NOMO-1 treated with dmso at 0.1 percent for 144 hours (cell line): ENCODE data around the gene PDE7B.

Experiments
- DNase-seq: peaks from one replicate; lab custom pipeline; 2025; ENCODE audit not compliant: unreplicated experiment; lab: John Stamatoyannopoulos, UW

Gene PDE7B

GRCh38 chr6:136020691-136021090 lies 169.2 kb downstream of the PDE7B start:
- DNase-seq = no peak

GRCh38 chr6:136022224-136022874 lies 170.8 kb downstream of the PDE7B start:
- DNase-seq = no peak

GRCh38 chr6:136024711-136025110 lies 173.2 kb downstream of the PDE7B start:
- no peak for DNase-seq

- DNase-seq = no peak
These were observed 174.2 kb downstream of the PDE7B start for GRCh38 chr6:136025736-136026135.

GRCh38 chr6:136030131-136030530 lies 178.6 kb downstream of the PDE7B start:
- no peak for DNase-seq

- no peak for DNase-seq
These were observed 180.5 kb downstream of the PDE7B start for GRCh38 chr6:136031982-136032381.

GRCh38 chr6:136033416-136033815 lies 181.9 kb downstream of the PDE7B start:
- no peak for DNase-seq

- no peak for DNase-seq
These were observed 182.9 kb downstream of the PDE7B start for GRCh38 chr6:136034422-136034821.

- DNase-seq = peak; percentile 22
These were observed 184.0 kb downstream of the PDE7B start for GRCh38 chr6:136035378-136036070.

GRCh38 chr6:136036071-136036380 lies 184.5 kb downstream of the PDE7B start:
- no peak for DNase-seq

GRCh38 chr6:136036601-136037000 lies 185.1 kb downstream of the PDE7B start:
- DNase-seq = no peak

- no peak for DNase-seq
These were observed 185.9 kb downstream of the PDE7B start for GRCh38 chr6:136037242-136037875.

- DNase-seq = no peak
These were observed 186.5 kb downstream of the PDE7B start for GRCh38 chr6:136037876-136038460.

- no peak for DNase-seq
These were observed 187.0 kb downstream of the PDE7B start for GRCh38 chr6:136038531-136038930.

- DNase-seq = no peak
These were observed 187.7 kb downstream of the PDE7B start for GRCh38 chr6:136039185-136039584.

- DNase-seq = no peak
These were observed 199.0 kb downstream of the PDE7B start for GRCh38 chr6:136050475-136050874.

GRCh38 chr6:136051140-136051775 lies 199.8 kb downstream of the PDE7B start:
- DNase-seq = no peak

- DNase-seq = no peak
These were observed 200.5 kb downstream of the PDE7B start for GRCh38 chr6:136052031-136052430.

- no peak for DNase-seq
These were observed 207.4 kb downstream of the PDE7B start for GRCh38 chr6:136058852-136059251.

GRCh38 chr6:136059308-136059707 lies 207.8 kb downstream of the PDE7B start:
- no peak for DNase-seq

GRCh38 chr6:136060052-136060451 lies 208.6 kb downstream of the PDE7B start:
- DNase-seq = no peak

GRCh38 chr6:136060759-136061158 lies 209.3 kb downstream of the PDE7B start:
- DNase-seq = no peak
